Liver (tissue), 2 donors: ENCODE data around the gene DPF3.

Source experiments
- ATF3 ChIP-seq: IDR thresholded peaks from 2 replicates; pipeline ENCODE4 v1.6.1; 2016; ENCODE audit warnings: antibody characterized with exemption
- ZBTB33 ChIP-seq: IDR thresholded peaks from 2 replicates; pipeline ENCODE4 v1.6.1; 2016; ENCODE audit warnings: antibody characterized with exemption
- TF ChIP-seq, protein P1 (sequence below): IDR thresholded peaks from 2 replicates; pipeline ENCODE4 v1.6.1; 2016; ENCODE audit warnings: antibody characterized with exemption, mild to moderate bottlenecking
- donor health status: healthy.

- TF ChIP-seq, protein P1, sequence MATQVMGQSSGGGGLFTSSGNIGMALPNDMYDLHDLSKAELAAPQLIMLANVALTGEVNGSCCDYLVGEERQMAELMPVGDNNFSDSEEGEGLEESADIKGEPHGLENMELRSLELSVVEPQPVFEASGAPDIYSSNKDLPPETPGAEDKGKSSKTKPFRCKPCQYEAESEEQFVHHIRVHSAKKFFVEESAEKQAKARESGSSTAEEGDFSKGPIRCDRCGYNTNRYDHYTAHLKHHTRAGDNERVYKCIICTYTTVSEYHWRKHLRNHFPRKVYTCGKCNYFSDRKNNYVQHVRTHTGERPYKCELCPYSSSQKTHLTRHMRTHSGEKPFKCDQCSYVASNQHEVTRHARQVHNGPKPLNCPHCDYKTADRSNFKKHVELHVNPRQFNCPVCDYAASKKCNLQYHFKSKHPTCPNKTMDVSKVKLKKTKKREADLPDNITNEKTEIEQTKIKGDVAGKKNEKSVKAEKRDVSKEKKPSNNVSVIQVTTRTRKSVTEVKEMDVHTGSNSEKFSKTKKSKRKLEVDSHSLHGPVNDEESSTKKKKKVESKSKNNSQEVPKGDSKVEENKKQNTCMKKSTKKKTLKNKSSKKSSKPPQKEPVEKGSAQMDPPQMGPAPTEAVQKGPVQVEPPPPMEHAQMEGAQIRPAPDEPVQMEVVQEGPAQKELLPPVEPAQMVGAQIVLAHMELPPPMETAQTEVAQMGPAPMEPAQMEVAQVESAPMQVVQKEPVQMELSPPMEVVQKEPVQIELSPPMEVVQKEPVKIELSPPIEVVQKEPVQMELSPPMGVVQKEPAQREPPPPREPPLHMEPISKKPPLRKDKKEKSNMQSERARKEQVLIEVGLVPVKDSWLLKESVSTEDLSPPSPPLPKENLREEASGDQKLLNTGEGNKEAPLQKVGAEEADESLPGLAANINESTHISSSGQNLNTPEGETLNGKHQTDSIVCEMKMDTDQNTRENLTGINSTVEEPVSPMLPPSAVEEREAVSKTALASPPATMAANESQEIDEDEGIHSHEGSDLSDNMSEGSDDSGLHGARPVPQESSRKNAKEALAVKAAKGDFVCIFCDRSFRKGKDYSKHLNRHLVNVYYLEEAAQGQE = no peak
- TF ChIP-seq ZBTB33 (no peak), ATF3 (no peak)
Observed at GRCh38 chr14:72751276-72752033, 142.4 kb downstream of the DPF3 start.
